ENCODE results near the gene KHDC4. TPM values are rescaled to one million over a fixed set of nuclear protein-coding genes. Genes with fewer than 3 reads are reported as not detected.

The KHDC4 gene
- polyA plus RNA-seq, 1 donor from 2014 or later: 97.1 TPM

GRCh38 chr1:155910621-155911121, 23.5 kb downstream of the KHDC4 start:
- Histone ChIP-seq H3K27ac (ENCODE audit: low read length) (peak overlapping the region; percentile 68), H3K79me2 (replicated peaks; ENCODE audit: insufficient read depth, low read length) (peaks cover 22% of the 10 kb centered on the region), H4K20me1 (ENCODE audit: insufficient read depth) (no peaks in the 10 kb centered on the region)

GRCh38 chr1:155909894-155910293, 24.3 kb downstream of the KHDC4 start:
- Histone ChIP-seq H3K4me2 (ENCODE audit: low read length) (peak overlapping the region; percentile 61), H2AFZ (ENCODE audit: low read depth, low read length) (peak overlapping the region; percentile 45), H4K20me1 (ENCODE audit: insufficient read depth) (no peaks in the 10 kb centered on the region), H3K4me3 (ENCODE audit: low read length) (peak overlapping the region; percentile 89), H3K9ac (ENCODE audit: low read length) (peak overlapping the region; percentile 78), H3K9me2 (ENCODE audit: insufficient read depth, low read length) (no peaks in the 10 kb centered on the region), H3F3A (ENCODE audit: insufficient read depth, low read length, poor library complexity, severe bottlenecking) (no peaks in the 10 kb centered on the region), H3K27me3 (ENCODE audit: insufficient read depth, low read depth, low read length) (no peaks in the 10 kb centered on the region), H3K27ac (ENCODE audit: low read length) (peak overlapping the region; percentile 68), H3K36me3 (ENCODE audit: insufficient read depth, low read length) (no peaks in the 10 kb centered on the region), H3K79me2 (replicated peaks; ENCODE audit: insufficient read depth, low read length) (peaks cover 22% of the 10 kb centered on the region), H3K9me3 (ENCODE audit: low read length) (no peaks in the 10 kb centered on the region)
- TF ChIP-seq REST (IDR thresholded peaks at IDR 0.05; ENCODE audit: borderline replicate concordance): no peak

More at GRCh38 chr1:155910621-155911121, 23.5 kb downstream of the KHDC4 start:
- Histone ChIP-seq H3K9me2 (ENCODE audit: insufficient read depth, low read length) (no peaks in the 10 kb centered on the region), H3F3A (ENCODE audit: insufficient read depth, low read length, poor library complexity, severe bottlenecking) (no peaks in the 10 kb centered on the region), H3K9me3 (ENCODE audit: low read length) (no peaks in the 10 kb centered on the region), H3K4me2 (ENCODE audit: low read length) (peak overlapping the region; percentile 61), H3K9ac (ENCODE audit: low read length) (peak overlapping the region; percentile 78), H3K36me3 (ENCODE audit: insufficient read depth, low read length) (no peaks in the 10 kb centered on the region), H3K27me3 (ENCODE audit: insufficient read depth, low read depth, low read length) (no peaks in the 10 kb centered on the region), H2AFZ (ENCODE audit: low read depth, low read length) (peak overlapping the region; percentile 45), H3K4me3 (ENCODE audit: low read length) (peak overlapping the region; percentile 89)
- peak; percentile 37 for TF ChIP-seq MXI1 (conservative IDR thresholded peaks at IDR 0.05; ENCODE audit: poor library complexity, severe bottlenecking)
- no peak for TF ChIP-seq EP300 (conservative IDR thresholded peaks at IDR 0.05; ENCODE audit: poor library complexity, severe bottlenecking)
- no peak for TF ChIP-seq POLR2AphosphoS5 (IDR thresholded peaks at IDR 0.05)
- peak; percentile 18 for TF ChIP-seq TAF1 (IDR thresholded peaks at IDR 0.05; ENCODE audit: low read depth)

GRCh38 chr1:155904261-155904660, 30.0 kb downstream of the KHDC4 start:
- no peak for TF ChIP-seq POLR2AphosphoS5 (IDR thresholded peaks at IDR 0.05)
- TF ChIP-seq EP300 (conservative IDR thresholded peaks at IDR 0.05; ENCODE audit: poor library complexity, severe bottlenecking): no peak
- TF ChIP-seq EZH2 (IDR thresholded peaks at IDR 0.05; ENCODE audit: borderline replicate concordance, insufficient read depth, low read length, poor library complexity, severe bottlenecking): no peak
- TF ChIP-seq TAF1 (IDR thresholded peaks at IDR 0.05; ENCODE audit: low read depth): no peak
- TF ChIP-seq REST (IDR thresholded peaks at IDR 0.05; ENCODE audit: borderline replicate concordance): no peak
- TF ChIP-seq MXI1 (conservative IDR thresholded peaks at IDR 0.05; ENCODE audit: poor library complexity, severe bottlenecking): no peak
- no peak for TF ChIP-seq RAD21 (conservative IDR thresholded peaks at IDR 0.05)
- TF ChIP-seq SMC3 (conservative IDR thresholded peaks at IDR 0.05; ENCODE audit: poor library complexity): no peak
- TF ChIP-seq CTCF (IDR thresholded peaks at IDR 0.05; ENCODE audit: poor library complexity, severe bottlenecking): no peak
- Histone ChIP-seq H4K20me1 (ENCODE audit: insufficient read depth) (no peaks in the 10 kb centered on the region), H2AFZ (ENCODE audit: low read depth, low read length) (no peak overlapping the region), H3K4me3 (ENCODE audit: low read length) (no peak overlapping the region), H3F3A (ENCODE audit: insufficient read depth, low read length, poor library complexity, severe bottlenecking) (no peaks in the 10 kb centered on the region), H3K4me2 (ENCODE audit: low read length) (no peak overlapping the region), H3K27ac (ENCODE audit: low read length) (no peak overlapping the region), H3K9me3 (ENCODE audit: low read length) (no peaks in the 10 kb centered on the region), H3K36me3 (ENCODE audit: insufficient read depth, low read length) (peaks cover 6% of the 10 kb centered on the region), H3K9me2 (ENCODE audit: insufficient read depth, low read length) (no peaks in the 10 kb centered on the region), H3K27me3 (ENCODE audit: insufficient read depth, low read depth, low read length) (no peaks in the 10 kb centered on the region), H3K9ac (ENCODE audit: low read length) (no peak overlapping the region), H3K79me2 (replicated peaks; ENCODE audit: insufficient read depth, low read length) (peaks cover 7% of the 10 kb centered on the region)

All from neural cell (in vitro differentiated cells).